ENCODE measurements around the gene MACROD2.

The MACROD2 gene

DNA sequence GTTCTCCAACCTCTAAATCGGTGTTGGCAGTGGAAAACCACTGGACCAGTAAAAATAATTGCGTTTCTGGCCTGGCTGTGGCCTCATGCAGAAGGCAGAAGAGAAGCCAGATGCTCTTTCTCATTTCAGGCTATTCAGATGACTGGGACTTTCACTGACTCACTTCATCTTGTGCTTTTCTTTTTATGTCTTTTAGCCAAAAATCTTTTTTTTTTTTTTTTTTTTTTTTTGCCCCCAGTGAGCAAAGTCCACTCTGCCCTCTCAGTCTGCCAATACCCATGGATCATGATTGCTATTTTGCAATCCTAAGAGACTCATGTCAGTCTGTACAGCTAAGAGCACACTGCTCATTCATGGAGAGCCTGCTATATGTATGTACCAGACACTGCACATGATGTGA lies 1615.5 kb downstream of the MACROD2 start:
- Histone ChIP-seq H3K4me1 (ENCODE audit: control insufficient read depth in 1 of 2, insufficient read depth in 2 of 2, low read length in 2 of 2) (no peaks in the 10 kb centered on the region), H3K36me3 (ENCODE audit: control insufficient read depth in 1 of 2, insufficient read depth in 2 of 2, low read length in 2 of 2) (no peaks in the 10 kb centered on the region), H3K9me3 (ENCODE audit: control insufficient read depth in 1 of 2, low read length in 2 of 2) (no peaks in the 10 kb centered on the region), H3K4me3 (ENCODE audit: low read depth in 1 of 2, low read length in 2 of 2) (no peak overlapping the region), H3K27ac (ENCODE audit: low read length) (no peak overlapping the region), H3K27me3 (ENCODE audit: low read depth, low read length) (no peaks in the 10 kb centered on the region)

DNA sequence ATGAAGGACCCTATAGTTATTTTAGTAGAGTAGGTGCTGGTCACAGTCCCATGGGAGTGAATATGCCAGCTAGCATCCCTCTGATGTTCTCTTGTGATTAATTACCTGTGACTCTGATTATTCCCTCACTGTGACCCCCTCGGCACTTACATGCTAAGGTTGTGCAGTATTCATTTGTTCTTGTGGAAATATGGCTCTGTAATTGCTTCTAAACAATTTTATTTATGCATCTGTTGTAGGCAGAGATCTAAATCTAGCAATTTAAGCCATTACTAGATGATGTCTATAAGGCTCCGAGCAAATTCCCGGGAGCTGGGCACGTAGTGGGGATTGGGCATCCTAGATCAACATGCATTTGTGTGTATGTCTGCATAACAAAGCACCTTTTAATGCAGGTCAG lies 1616.2 kb downstream of the MACROD2 start:
- H3K4me1 ChIP-seq (ENCODE audit: control insufficient read depth in 1 of 2, insufficient read depth in 2 of 2, low read length in 2 of 2): no peaks in the 10 kb centered on the region
- H3K9me3 ChIP-seq (ENCODE audit: control insufficient read depth in 1 of 2, low read length in 2 of 2): no peaks in the 10 kb centered on the region
- no peaks in the 10 kb centered on the region for H3K36me3 ChIP-seq (ENCODE audit: control insufficient read depth in 1 of 2, insufficient read depth in 2 of 2, low read length in 2 of 2)
- no peak overlapping the region for H3K4me3 ChIP-seq (ENCODE audit: low read depth in 1 of 2, low read length in 2 of 2)
- no peaks in the 10 kb centered on the region for H3K27me3 ChIP-seq (ENCODE audit: low read depth, low read length)
- no peak overlapping the region for H3K27ac ChIP-seq (ENCODE audit: low read length)

DNA sequence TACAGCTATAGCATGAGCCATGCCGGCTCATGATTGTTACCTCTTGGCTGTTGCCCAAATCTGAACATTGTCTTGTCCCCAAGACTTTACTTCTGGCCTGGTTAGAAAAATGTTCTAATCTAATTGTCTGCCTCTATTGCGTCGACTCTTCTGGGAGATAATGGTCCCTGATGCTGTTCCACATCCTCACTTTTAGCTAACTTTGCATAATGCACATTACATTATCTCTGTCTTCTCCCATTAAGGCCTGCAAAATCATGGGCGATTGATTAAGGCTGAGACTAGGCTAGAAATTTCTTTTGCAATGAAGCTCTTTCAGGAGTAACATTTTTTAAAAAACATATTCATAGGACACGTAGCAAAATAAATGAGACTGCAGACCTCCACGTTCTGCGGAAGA lies 1616.9 kb downstream of the MACROD2 start:
- no peaks in the 10 kb centered on the region for H3K9me3 ChIP-seq (ENCODE audit: control insufficient read depth in 1 of 2, low read length in 2 of 2)
- H3K4me3 ChIP-seq (ENCODE audit: low read depth in 1 of 2, low read length in 2 of 2): no peak overlapping the region
- no peaks in the 10 kb centered on the region for H3K4me1 ChIP-seq (ENCODE audit: control insufficient read depth in 1 of 2, insufficient read depth in 2 of 2, low read length in 2 of 2)
- H3K27ac ChIP-seq (ENCODE audit: low read length): no peak overlapping the region
- H3K36me3 ChIP-seq (ENCODE audit: control insufficient read depth in 1 of 2, insufficient read depth in 2 of 2, low read length in 2 of 2): no peaks in the 10 kb centered on the region
- H3K27me3 ChIP-seq (ENCODE audit: low read depth, low read length): no peaks in the 10 kb centered on the region

DNA sequence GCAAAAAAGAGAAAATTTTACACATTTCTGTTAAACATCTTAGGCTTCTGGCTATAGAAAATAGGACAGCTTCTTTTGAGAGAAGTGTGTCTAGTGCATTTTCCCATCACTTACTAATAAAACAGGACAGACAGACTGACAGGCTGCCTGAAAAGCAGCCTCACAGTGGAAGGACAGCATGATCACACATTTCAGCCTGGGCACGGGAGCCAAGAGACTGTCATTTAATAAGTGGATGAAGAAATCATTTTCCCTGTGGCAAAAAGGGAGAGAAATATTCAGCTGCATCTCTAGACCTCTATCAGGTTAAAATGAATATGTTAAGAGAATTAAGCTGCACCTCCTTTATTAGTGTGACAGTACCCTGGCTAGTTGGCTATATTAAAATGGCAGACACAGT lies 1617.5 kb downstream of the MACROD2 start:
- Histone ChIP-seq H3K9me3 (ENCODE audit: control insufficient read depth in 1 of 2, low read length in 2 of 2) (no peaks in the 10 kb centered on the region), H3K36me3 (ENCODE audit: control insufficient read depth in 1 of 2, insufficient read depth in 2 of 2, low read length in 2 of 2) (no peaks in the 10 kb centered on the region), H3K4me3 (ENCODE audit: low read depth in 1 of 2, low read length in 2 of 2) (no peak overlapping the region), H3K4me1 (ENCODE audit: control insufficient read depth in 1 of 2, insufficient read depth in 2 of 2, low read length in 2 of 2) (no peaks in the 10 kb centered on the region), H3K27me3 (ENCODE audit: low read depth, low read length) (no peaks in the 10 kb centered on the region), H3K27ac (ENCODE audit: low read length) (no peak overlapping the region)

DNA sequence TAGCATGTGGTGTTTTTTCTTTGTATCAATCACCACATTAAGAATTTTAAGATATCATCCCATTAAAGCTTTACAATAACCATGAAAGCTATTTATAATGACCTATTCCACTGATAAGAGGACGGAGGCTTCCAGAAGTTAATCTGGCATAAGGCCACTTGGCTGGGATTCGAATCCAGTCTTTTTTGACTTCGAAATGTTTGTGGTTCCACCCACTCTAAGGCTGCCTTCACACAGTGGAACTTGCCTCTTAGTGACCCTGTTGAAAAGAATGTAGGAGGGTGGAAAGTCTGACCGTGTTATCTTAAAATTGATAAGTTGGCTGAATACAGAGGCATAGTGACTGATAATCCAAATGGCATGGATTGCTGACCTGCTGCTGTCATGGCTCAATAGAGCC lies 1618.2 kb downstream of the MACROD2 start:
- Histone ChIP-seq H3K9me3 (ENCODE audit: control insufficient read depth in 1 of 2, low read length in 2 of 2) (no peaks in the 10 kb centered on the region), H3K27ac (ENCODE audit: low read length) (no peak overlapping the region), H3K36me3 (ENCODE audit: control insufficient read depth in 1 of 2, insufficient read depth in 2 of 2, low read length in 2 of 2) (no peaks in the 10 kb centered on the region), H3K27me3 (ENCODE audit: low read depth, low read length) (no peaks in the 10 kb centered on the region), H3K4me3 (ENCODE audit: low read depth in 1 of 2, low read length in 2 of 2) (no peak overlapping the region), H3K4me1 (ENCODE audit: control insufficient read depth in 1 of 2, insufficient read depth in 2 of 2, low read length in 2 of 2) (no peaks in the 10 kb centered on the region)

DNA sequence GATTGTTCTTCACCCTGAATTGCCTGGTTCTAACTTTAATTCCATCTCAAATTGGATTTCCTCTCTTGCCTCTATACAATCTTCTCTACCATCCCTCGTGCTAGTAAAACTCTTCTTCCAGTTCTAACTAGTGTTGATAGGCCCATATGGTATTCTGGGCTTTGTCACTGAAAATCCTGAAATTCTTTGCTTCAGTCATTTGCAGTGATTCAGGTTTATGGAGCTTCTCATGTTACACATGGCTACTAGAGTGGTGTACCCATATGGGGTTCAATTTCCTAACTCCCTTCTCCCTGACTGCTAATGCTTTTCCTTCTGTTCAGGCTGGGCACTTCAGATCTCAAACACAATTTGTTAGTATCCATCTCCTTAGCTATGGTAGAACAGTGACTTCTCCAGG lies 1621.3 kb downstream of the MACROD2 start:
- Histone ChIP-seq H3K36me3 (ENCODE audit: control insufficient read depth in 1 of 2, insufficient read depth in 2 of 2, low read length in 2 of 2) (no peaks in the 10 kb centered on the region), H3K4me1 (ENCODE audit: control insufficient read depth in 1 of 2, insufficient read depth in 2 of 2, low read length in 2 of 2) (no peaks in the 10 kb centered on the region), H3K27me3 (ENCODE audit: low read depth, low read length) (no peaks in the 10 kb centered on the region), H3K4me3 (ENCODE audit: low read depth in 1 of 2, low read length in 2 of 2) (no peak overlapping the region), H3K9me3 (ENCODE audit: control insufficient read depth in 1 of 2, low read length in 2 of 2) (no peaks in the 10 kb centered on the region), H3K27ac (ENCODE audit: low read length) (no peak overlapping the region)

DNA sequence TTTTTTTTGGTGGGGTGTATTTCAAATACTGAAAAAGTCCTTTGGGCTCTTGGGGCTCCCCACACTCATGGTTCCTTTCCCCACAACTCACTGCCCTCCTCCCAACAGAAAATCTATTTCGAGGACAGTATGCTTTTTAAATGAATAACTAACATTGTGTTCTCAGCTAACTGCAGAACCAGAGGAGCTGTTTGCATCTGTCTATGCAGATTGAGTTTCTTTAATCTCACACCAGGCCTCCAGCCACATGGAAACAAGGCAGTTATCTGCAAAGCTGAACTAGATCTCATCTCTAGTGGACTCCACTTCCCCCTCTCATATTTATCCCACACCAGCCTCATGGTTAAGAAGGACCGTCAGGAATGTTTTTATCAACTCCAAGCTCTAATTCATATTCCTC lies 1622.8 kb downstream of the MACROD2 start:
- Histone ChIP-seq H3K4me3 (ENCODE audit: low read depth in 1 of 2, low read length in 2 of 2) (no peak overlapping the region), H3K27me3 (ENCODE audit: low read depth, low read length) (no peaks in the 10 kb centered on the region), H3K4me1 (ENCODE audit: control insufficient read depth in 1 of 2, insufficient read depth in 2 of 2, low read length in 2 of 2) (no peaks in the 10 kb centered on the region)

DNA sequence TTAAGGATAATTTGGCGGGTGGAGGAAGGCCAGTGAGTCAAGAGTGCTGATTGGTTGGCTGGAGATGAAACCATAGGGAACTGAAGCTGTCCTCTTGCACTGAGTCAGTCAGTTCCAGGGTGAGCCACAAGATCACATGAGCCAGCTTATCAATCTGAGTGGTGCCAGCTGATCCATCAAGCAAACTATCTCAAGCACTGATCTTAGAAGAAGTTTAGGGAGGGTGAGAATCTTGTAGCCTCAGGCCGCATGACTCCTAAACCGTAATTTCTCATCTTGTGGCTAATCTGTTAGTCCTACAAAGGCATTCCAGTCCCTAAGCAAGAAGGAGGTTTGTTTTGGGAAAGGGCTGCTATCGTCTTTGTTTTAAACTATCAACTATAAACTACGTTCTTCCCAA lies 1623.6 kb downstream of the MACROD2 start:
- H3K9me3 ChIP-seq (ENCODE audit: control insufficient read depth in 1 of 2, low read length in 2 of 2): no peaks in the 10 kb centered on the region
- H3K27me3 ChIP-seq (ENCODE audit: low read depth, low read length): no peaks in the 10 kb centered on the region
- H3K27ac ChIP-seq (ENCODE audit: low read length): no peak overlapping the region
- H3K4me1 ChIP-seq (ENCODE audit: control insufficient read depth in 1 of 2, insufficient read depth in 2 of 2, low read length in 2 of 2): no peaks in the 10 kb centered on the region
- no peak overlapping the region for H3K4me3 ChIP-seq (ENCODE audit: low read depth in 1 of 2, low read length in 2 of 2)
- no peaks in the 10 kb centered on the region for H3K36me3 ChIP-seq (ENCODE audit: control insufficient read depth in 1 of 2, insufficient read depth in 2 of 2, low read length in 2 of 2)

More for the DNA sequence above, 1622.8 kb downstream of the MACROD2 start:
- H3K9me3 ChIP-seq (ENCODE audit: control insufficient read depth in 1 of 2, low read length in 2 of 2): no peaks in the 10 kb centered on the region
- H3K36me3 ChIP-seq (ENCODE audit: control insufficient read depth in 1 of 2, insufficient read depth in 2 of 2, low read length in 2 of 2): no peaks in the 10 kb centered on the region
- H3K27ac ChIP-seq (ENCODE audit: low read length): no peak overlapping the region

DNA sequence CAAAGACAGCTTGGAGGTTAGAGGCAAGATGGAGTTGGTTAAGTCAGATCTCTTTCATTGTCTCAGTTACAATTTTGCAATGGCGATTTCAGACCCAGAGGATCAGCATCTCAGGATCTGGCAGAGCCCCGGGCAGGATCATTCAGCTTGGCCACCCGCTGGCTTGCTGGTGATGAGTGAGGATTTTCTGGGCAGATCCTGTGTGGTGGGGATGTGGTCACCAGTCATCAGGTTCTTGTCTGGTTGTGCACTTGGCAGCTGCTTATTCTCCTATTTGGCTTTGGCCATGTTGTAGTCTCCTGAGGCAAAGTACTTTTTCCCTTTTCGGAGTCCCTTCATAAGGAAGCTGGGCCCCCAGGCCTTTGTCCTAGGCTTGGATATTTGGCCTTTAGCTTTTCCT lies 1624.0 kb downstream of the MACROD2 start:
- Histone ChIP-seq H3K36me3 (ENCODE audit: control insufficient read depth in 1 of 2, insufficient read depth in 2 of 2, low read length in 2 of 2) (no peaks in the 10 kb centered on the region), H3K4me1 (ENCODE audit: control insufficient read depth in 1 of 2, insufficient read depth in 2 of 2, low read length in 2 of 2) (no peaks in the 10 kb centered on the region), H3K27me3 (ENCODE audit: low read depth, low read length) (no peaks in the 10 kb centered on the region), H3K4me3 (ENCODE audit: low read depth in 1 of 2, low read length in 2 of 2) (no peak overlapping the region), H3K9me3 (ENCODE audit: control insufficient read depth in 1 of 2, low read length in 2 of 2) (no peaks in the 10 kb centered on the region), H3K27ac (ENCODE audit: low read length) (no peak overlapping the region)

DNA sequence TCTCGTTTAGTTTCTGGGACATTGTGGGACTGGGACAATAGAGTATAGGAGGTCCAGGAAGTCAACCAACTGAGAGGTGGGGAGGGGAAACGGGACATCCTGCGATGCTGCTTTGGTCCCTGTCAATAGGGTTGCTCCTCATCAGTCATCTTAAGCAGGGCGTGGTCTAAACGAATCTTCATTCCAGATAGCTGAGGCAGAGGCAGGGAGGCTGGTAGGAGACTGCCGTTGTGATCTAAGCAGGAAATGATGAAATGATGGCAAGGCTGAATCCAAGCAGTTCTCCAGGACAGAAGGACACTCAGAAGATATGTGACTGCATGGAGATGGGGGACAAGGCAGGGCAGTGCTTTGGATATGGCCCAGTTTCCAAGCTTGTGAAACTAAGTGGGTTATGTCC lies 1624.5 kb downstream of the MACROD2 start:
- no peak overlapping the region for H3K4me3 ChIP-seq (ENCODE audit: low read depth in 1 of 2, low read length in 2 of 2)
- H3K27me3 ChIP-seq (ENCODE audit: low read depth, low read length): no peaks in the 10 kb centered on the region

DNA sequence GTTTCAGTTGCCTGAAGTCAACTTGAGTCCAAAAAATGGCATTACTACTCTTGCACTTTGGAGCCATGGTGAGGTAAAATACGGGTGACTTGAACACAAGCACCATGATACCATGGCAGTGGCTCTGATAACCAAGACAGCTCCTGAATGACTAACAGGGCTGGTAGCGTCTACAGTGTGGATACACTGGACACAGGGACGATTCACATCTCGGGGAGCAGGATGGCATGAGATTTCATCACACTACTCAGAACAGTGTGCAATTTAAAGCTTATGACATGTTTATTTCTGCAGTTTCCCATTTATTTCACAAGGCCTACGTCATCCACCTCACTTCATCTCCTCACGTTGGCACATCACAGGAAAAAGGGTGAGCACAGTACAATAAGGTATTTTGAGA lies 1627.1 kb downstream of the MACROD2 start:
- Histone ChIP-seq H3K27ac (ENCODE audit: low read length) (no peak overlapping the region), H3K4me1 (ENCODE audit: control insufficient read depth in 1 of 2, insufficient read depth in 2 of 2, low read length in 2 of 2) (no peaks in the 10 kb centered on the region), H3K27me3 (ENCODE audit: low read depth, low read length) (no peaks in the 10 kb centered on the region), H3K36me3 (ENCODE audit: control insufficient read depth in 1 of 2, insufficient read depth in 2 of 2, low read length in 2 of 2) (no peaks in the 10 kb centered on the region), H3K9me3 (ENCODE audit: control insufficient read depth in 1 of 2, low read length in 2 of 2) (no peaks in the 10 kb centered on the region), H3K4me3 (ENCODE audit: low read depth in 1 of 2, low read length in 2 of 2) (no peak overlapping the region)

More for the DNA sequence above, 1624.5 kb downstream of the MACROD2 start:
- Histone ChIP-seq H3K9me3 (ENCODE audit: control insufficient read depth in 1 of 2, low read length in 2 of 2) (no peaks in the 10 kb centered on the region), H3K27ac (ENCODE audit: low read length) (no peak overlapping the region), H3K4me1 (ENCODE audit: control insufficient read depth in 1 of 2, insufficient read depth in 2 of 2, low read length in 2 of 2) (no peaks in the 10 kb centered on the region), H3K36me3 (ENCODE audit: control insufficient read depth in 1 of 2, insufficient read depth in 2 of 2, low read length in 2 of 2) (no peaks in the 10 kb centered on the region)

DNA sequence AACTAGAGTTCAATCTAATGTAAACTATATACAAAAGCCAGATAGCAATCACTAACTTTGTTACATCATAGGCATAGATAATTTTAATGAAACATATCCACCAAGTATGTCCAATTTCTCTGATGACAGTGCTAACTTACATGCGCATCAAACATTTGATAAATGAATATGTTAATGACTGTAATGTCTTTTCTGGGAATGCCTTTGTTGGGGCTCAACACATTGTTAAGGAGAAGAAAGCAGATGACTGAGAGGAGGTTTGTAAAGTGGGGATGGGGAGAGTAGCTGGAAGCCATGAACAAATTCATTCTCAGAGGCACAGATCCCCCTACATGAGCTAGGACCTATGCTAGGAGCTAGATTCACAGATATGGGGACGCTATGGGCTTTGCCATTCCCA lies 1627.9 kb downstream of the MACROD2 start:
- no peak overlapping the region for H3K27ac ChIP-seq (ENCODE audit: low read length)
- H3K4me3 ChIP-seq (ENCODE audit: low read depth in 1 of 2, low read length in 2 of 2): no peak overlapping the region
- no peaks in the 10 kb centered on the region for H3K36me3 ChIP-seq (ENCODE audit: control insufficient read depth in 1 of 2, insufficient read depth in 2 of 2, low read length in 2 of 2)

More for the DNA sequence above, 1627.9 kb downstream of the MACROD2 start:
- H3K27me3 ChIP-seq (ENCODE audit: low read depth, low read length): no peaks in the 10 kb centered on the region
- no peaks in the 10 kb centered on the region for H3K4me1 ChIP-seq (ENCODE audit: control insufficient read depth in 1 of 2, insufficient read depth in 2 of 2, low read length in 2 of 2)
- H3K9me3 ChIP-seq (ENCODE audit: control insufficient read depth in 1 of 2, low read length in 2 of 2): no peaks in the 10 kb centered on the region

Data from muscle layer of duodenum (tissue), 2 donors.